Vagina (tissue), 2 donors: Measurements from ENCODE around the gene VPS25. TPM values are rescaled to one million over a fixed set of nuclear protein-coding genes. Genes with fewer than 3 reads are reported as not detected.

Source experiments
- DNase-seq, 2 donors: peaks; one replicate each; pipeline ENCODE4 v3.0.0-alpha.2; 2017; ENCODE audit errors: extremely low spot score in 2 of 2
- H3K27ac ChIP-seq: fragments of 200-600 bp; sonication (generic); one replicate; pipeline ENCODE4 v1.5.1; 2019
- H3K27me3 ChIP-seq: fragments of 200-600 bp; sonication (generic); one replicate; pipeline ENCODE4 v1.5.1; 2019
- H3K36me3 ChIP-seq, 2 donors: fragments of 200-600 bp; sonication (generic); one replicate each; pipeline ENCODE4 v1.5.1; 2017 to 2019
- H3K4me1 ChIP-seq: fragments of 200-600 bp; sonication (generic); one replicate; pipeline ENCODE4 v1.5.1; 2019
- H3K4me3 ChIP-seq, 2 donors: fragments of 200-600 bp; sonication (generic); 1 replicate in 1 of 2; 2 replicates in 1 of 2; pipeline ENCODE4 v1.5.1; 2016 to 2019
- H3K9me3 ChIP-seq: fragments of 200-600 bp; sonication (generic); one replicate; pipeline ENCODE4 v1.5.1; 2019
- CTCF ChIP-seq, 3 experiments: fragments of 450-650 bp in 2 of 3; fragments of 200-600 bp in 1 of 3; sonication (generic) in 1 of 3; IDR thresholded peaks; one replicate each; pipeline ENCODE4 v1.5.1; 2017 to 2019; ENCODE audit warnings: antibody characterized with exemption in 3 of 3, mild to moderate bottlenecking in 2 of 3, moderate library complexity in 2 of 3
- POLR2A ChIP-seq, 2 donors: fragments of 450-650 bp; IDR thresholded peaks; one replicate each; pipeline ENCODE4 v1.6.1; 2017; ENCODE audit warnings: antibody characterized with exemption in 2 of 2, mild to moderate bottlenecking in 2 of 2, moderate library complexity in 2 of 2
- POLR2AphosphoS5 ChIP-seq, 2 donors: sonication (generic); formaldehyde crosslinking; IDR thresholded peaks; one replicate each; pipeline ENCODE4 v1.9.0; 2017; ENCODE audit warnings: antibody characterized with exemption in 2 of 2, mild to moderate bottlenecking in 2 of 2, low read depth in 1 of 2; ENCODE audit not compliant: insufficient read depth in 1 of 2
- intact Hi-C: fragments of 100-400 bp; cut with DNase I; formaldehyde crosslinking; loops from one replicate; pipeline ENCODE4 v1.15.1; 2023
- total RNA-seq: library from RNA; depleted of rRNA; stranded (reverse); fragments of >200 nt; gene quantifications from one replicate; pipeline ENCODE4 v1.2.3, GENCODE V29; 2016

VPS25 gene
- total RNA-seq, 1 donor from 2014 or later: 28.2 TPM

- no peaks in the 10 kb centered on the region for H3K9me3 ChIP-seq
- H3K36me3 ChIP-seq: no peaks in the 10 kb centered on the region
- no peak for DNase-seq
- peak overlapping the region; percentile 74 to 83 for H3K4me3 ChIP-seq
- H3K27me3 ChIP-seq: no peaks in the 10 kb centered on the region
- H3K4me1 ChIP-seq: peaks cover 26% of the 10 kb centered on the region
- no peak for TF ChIP-seq CTCF (IDR thresholded peaks at IDR 0.05)
- intact Hi-C loops: no loop called here
- peak overlapping the region; percentile 96 for H3K27ac ChIP-seq
These were observed 29.5 kb upstream of the VPS25 start for GRCh38 chr17:42743595-42744282.

GRCh38 chr17:42744283-42744805 lies 28.9 kb upstream of the VPS25 start:
- TF ChIP-seq POLR2AphosphoS5 (IDR thresholded peaks at IDR 0.05; ENCODE audit: insufficient read depth in 1 of 2, low read depth in 1 of 2) (no peak), CTCF (IDR thresholded peaks at IDR 0.05) (no peak), POLR2A (IDR thresholded peaks at IDR 0.05) (no peak)
- intact Hi-C loops: no loop called here
- Histone ChIP-seq H3K27me3 (no peaks in the 10 kb centered on the region), H3K4me1 (peaks cover 28% of the 10 kb centered on the region), H3K36me3 (no peaks in the 10 kb centered on the region), H3K27ac (peak overlapping the region; percentile 96), H3K4me3 (peak overlapping the region; percentile 74 to 83), H3K9me3 (no peaks in the 10 kb centered on the region)
- DNase-seq: no peak

GRCh38 chr17:42744806-42745617 lies 28.2 kb upstream of the VPS25 start, which contains the start of gene EZH1:
Gene EZH1 (minus strand): TSS chr17:42745040. CDS start chr17:42728941, 16,099 bp downstream.
- H3K4me1 ChIP-seq: peaks cover 30% of the 10 kb centered on the region
- H3K9me3 ChIP-seq: no peaks in the 10 kb centered on the region

GRCh38 chr17:42748202-42748907 lies 24.9 kb upstream of the VPS25 start:
- intact Hi-C loops: no loop called here
- H3K36me3 ChIP-seq: no peaks in the 10 kb centered on the region
- peaks cover 35% of the 10 kb centered on the region for H3K4me1 ChIP-seq
- DNase-seq: no peak
- peak overlapping the region; percentile 74 for H3K27ac ChIP-seq
- H3K4me3 ChIP-seq: no peak overlapping the region
- no peaks in the 10 kb centered on the region for H3K9me3 ChIP-seq
- H3K27me3 ChIP-seq: no peaks in the 10 kb centered on the region
- TF ChIP-seq POLR2AphosphoS5 (IDR thresholded peaks at IDR 0.05; ENCODE audit: insufficient read depth in 1 of 2, low read depth in 1 of 2): no peak
- no peak for TF ChIP-seq CTCF (IDR thresholded peaks at IDR 0.05)
- TF ChIP-seq POLR2A (IDR thresholded peaks at IDR 0.05): no peak

More at GRCh38 chr17:42744806-42745617, 28.2 kb upstream of the VPS25 start, which contains the start of gene EZH1:
- Histone ChIP-seq H3K27ac (peak within 1 kb of the TSS; percentile 96), H3K4me3 (peak within 1 kb of the TSS; percentile 74 to 83), H3K36me3 (no peaks in the 10 kb centered on the region), H3K27me3 (no peaks in the 10 kb centered on the region)
- TF ChIP-seq POLR2A (IDR thresholded peaks at IDR 0.05) (peak in 1 of 2 donors; percentile 88), CTCF (IDR thresholded peaks at IDR 0.05) (peak in 1 of 3 experiments; percentile 37), POLR2AphosphoS5 (IDR thresholded peaks at IDR 0.05; ENCODE audit: insufficient read depth in 1 of 2, low read depth in 1 of 2) (peak in 1 of 2 donors; percentile 95)
- DNase-seq: no peak
- intact Hi-C loops: no loop called here
